ENCODE results near the gene PSMG4.

- TF ChIP-seq, protein P1, sequence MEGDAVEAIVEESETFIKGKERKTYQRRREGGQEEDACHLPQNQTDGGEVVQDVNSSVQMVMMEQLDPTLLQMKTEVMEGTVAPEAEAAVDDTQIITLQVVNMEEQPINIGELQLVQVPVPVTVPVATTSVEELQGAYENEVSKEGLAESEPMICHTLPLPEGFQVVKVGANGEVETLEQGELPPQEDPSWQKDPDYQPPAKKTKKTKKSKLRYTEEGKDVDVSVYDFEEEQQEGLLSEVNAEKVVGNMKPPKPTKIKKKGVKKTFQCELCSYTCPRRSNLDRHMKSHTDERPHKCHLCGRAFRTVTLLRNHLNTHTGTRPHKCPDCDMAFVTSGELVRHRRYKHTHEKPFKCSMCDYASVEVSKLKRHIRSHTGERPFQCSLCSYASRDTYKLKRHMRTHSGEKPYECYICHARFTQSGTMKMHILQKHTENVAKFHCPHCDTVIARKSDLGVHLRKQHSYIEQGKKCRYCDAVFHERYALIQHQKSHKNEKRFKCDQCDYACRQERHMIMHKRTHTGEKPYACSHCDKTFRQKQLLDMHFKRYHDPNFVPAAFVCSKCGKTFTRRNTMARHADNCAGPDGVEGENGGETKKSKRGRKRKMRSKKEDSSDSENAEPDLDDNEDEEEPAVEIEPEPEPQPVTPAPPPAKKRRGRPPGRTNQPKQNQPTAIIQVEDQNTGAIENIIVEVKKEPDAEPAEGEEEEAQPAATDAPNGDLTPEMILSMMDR (IDR thresholded peaks at IDR 0.05; ENCODE audit: insufficient read depth, low read length, poor library complexity, severe bottlenecking): no peak
- no peak for TF ChIP-seq EZH2phosphoT487 (conservative IDR thresholded peaks at IDR 0.05; ENCODE audit: low read length)
Observed at GRCh38 chr6:3253597-3253961, 5.2 kb upstream of the PSMG4 start.
